Caki2 (cell line): ENCODE results near the gene ALK. TPM values are rescaled to one million over a fixed set of nuclear protein-coding genes. Genes with fewer than 3 reads are reported as not detected.

ENCODE experiments used
- DNase-seq: peaks from one replicate; pipeline ENCODE4 v3.0.0-alpha.2; 2015; ENCODE audit warnings: low read depth
- in situ Hi-C: cut with HindIII; loops from 2 replicates; pipeline ENCODE4 v1.10.0; 2016; ENCODE audit warnings: low sequenced_read_pairs, low pct_unique_long_range_greater_than_20kb, mixed read lengths
- total RNA-seq: library from RNA; depleted of rRNA; stranded (reverse); fragments of >200 nt; shearing (Covaris generic); gene quantifications from 2 replicates; pipeline ENCODE4 v1.2.3, GENCODE V29; 2014; ENCODE audit warnings: low replicate concordance

Gene ALK
- total RNA-seq, 1 experiment from 2014 or later, result not detected

GRCh38 chr2:29560030-29560429 is 361.4 kb downstream of the ALK start:
- in situ Hi-C loops, result no loop called here
- no peak for DNase-seq

- DNase-seq, result no peak
- in situ Hi-C loops, result no loop called here
These were observed 361.8 kb downstream of the ALK start for GRCh38 chr2:29559578-29559977.

- in situ Hi-C loops, result no loop called here
- DNase-seq, result no peak
These were observed 363.3 kb downstream of the ALK start for GRCh38 chr2:29558097-29558496.

- in situ Hi-C loops, result no loop called here
- DNase-seq, result no peak
These were observed 364.1 kb downstream of the ALK start for GRCh38 chr2:29557268-29557667.

GRCh38 chr2:29549069-29549380 is 372.4 kb downstream of the ALK start:
- in situ Hi-C loops, result no loop called here
- no peak for DNase-seq

GRCh38 chr2:29544917-29545316 is 376.5 kb downstream of the ALK start:
- in situ Hi-C loops, result no loop called here
- DNase-seq, result no peak

- in situ Hi-C loops, result no loop called here
- DNase-seq, result no peak
These were observed 377.4 kb downstream of the ALK start for GRCh38 chr2:29544031-29544430.

- DNase-seq, result no peak
- in situ Hi-C loops, result no loop called here
These were observed 386.2 kb downstream of the ALK start for GRCh38 chr2:29535188-29535587.

GRCh38 chr2:29532436-29532835 is 388.9 kb downstream of the ALK start:
- in situ Hi-C loops, result no loop called here
- no peak for DNase-seq

GRCh38 chr2:29531626-29532025 is 389.8 kb downstream of the ALK start:
- DNase-seq, result no peak
- in situ Hi-C loops, result no loop called here

- DNase-seq, result no peak
- in situ Hi-C loops, result no loop called here
These were observed 391.1 kb downstream of the ALK start for GRCh38 chr2:29530281-29530680.

GRCh38 chr2:29528891-29529520 is 392.4 kb downstream of the ALK start:
- DNase-seq, result no peak
- in situ Hi-C loops, result no loop called here

- no peak for DNase-seq
- in situ Hi-C loops, result no loop called here
These were observed 393.0 kb downstream of the ALK start for GRCh38 chr2:29528371-29528770.

GRCh38 chr2:29527947-29528346 is 393.4 kb downstream of the ALK start:
- in situ Hi-C loops, result no loop called here
- no peak for DNase-seq

- in situ Hi-C loops, result no loop called here
- no peak for DNase-seq
These were observed 394.5 kb downstream of the ALK start for GRCh38 chr2:29526587-29527586.

- in situ Hi-C loops, result no loop called here
- no peak for DNase-seq
These were observed 395.5 kb downstream of the ALK start for GRCh38 chr2:29525921-29526320.

GRCh38 chr2:29524652-29525051 is 396.7 kb downstream of the ALK start:
- DNase-seq, result no peak
- in situ Hi-C loops, result no loop called here

GRCh38 chr2:29522951-29523669 is 398.3 kb downstream of the ALK start:
- in situ Hi-C loops, result no loop called here
- no peak for DNase-seq

GRCh38 chr2:29520001-29520400 is 401.4 kb downstream of the ALK start:
- in situ Hi-C loops, result no loop called here
- no peak for DNase-seq
